NCI-H2081 (cell line): ENCODE results near the gene CLDN16.

ENCODE experiments used
- DNase-seq, 2 experiments: peaks; one replicate each; lab custom pipeline; 2025; lab: John Stamatoyannopoulos, UW

CLDN16 gene, protein sequence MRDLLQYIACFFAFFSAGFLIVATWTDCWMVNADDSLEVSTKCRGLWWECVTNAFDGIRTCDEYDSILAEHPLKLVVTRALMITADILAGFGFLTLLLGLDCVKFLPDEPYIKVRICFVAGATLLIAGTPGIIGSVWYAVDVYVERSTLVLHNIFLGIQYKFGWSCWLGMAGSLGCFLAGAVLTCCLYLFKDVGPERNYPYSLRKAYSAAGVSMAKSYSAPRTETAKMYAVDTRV

DNA sequence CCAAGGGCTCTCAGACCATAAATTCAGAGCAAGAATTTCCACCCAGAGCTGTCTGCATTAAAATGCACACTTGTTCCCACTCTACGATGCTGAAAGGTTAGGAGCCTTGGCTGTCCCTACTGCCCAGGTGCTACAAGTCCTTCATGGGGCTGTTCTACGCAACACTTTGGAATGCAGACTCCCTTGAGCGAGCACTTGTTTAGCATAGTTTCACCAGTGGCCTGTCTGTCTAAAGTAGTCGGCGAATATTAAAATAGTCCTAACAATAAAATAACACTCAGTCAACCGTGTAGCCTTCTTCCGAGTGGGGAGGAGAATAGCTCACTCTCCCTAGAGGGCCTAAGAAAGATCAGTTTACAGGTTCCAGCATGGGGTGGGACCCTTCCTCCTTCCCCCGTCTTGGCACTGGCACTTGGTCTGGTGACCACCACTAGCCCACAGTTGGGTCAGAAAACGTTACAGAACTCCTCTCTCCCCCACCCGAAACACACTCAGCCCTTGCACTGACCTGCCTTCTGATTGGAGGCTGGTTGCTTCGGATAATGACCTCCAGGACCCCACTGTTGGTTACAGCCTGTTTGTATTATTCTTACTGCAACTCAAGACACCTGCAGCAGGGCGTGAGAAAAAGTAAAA, at the start of gene CLDN16:
Gene CLDN16, plus strand, starts transcription at position 586 of the 636 bp plus-strand sequence. CDS start 167 bp downstream, outside the sequence.
- no peak for DNase-seq

DNA sequence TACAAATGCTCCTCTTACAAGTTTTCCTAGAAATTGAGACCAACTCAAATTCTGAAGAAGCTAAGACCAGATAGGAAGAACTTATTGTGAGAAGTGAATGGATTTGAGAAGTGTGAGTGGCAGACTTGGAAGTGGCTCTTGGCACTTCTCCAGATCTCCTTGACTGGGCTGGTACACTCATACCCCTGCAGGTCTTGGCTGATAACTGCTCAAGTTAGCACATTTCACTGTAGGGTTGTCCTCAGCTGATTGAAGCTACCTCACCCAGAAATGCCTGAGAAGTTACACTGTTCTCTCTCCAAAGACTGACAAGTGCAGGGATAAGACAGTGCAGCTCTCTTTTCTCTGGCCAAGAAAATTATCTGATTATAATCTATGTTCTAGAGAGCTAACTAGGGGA, 49.2 kb upstream of the CLDN16 start:
- DNase-seq, result no peak

DNA sequence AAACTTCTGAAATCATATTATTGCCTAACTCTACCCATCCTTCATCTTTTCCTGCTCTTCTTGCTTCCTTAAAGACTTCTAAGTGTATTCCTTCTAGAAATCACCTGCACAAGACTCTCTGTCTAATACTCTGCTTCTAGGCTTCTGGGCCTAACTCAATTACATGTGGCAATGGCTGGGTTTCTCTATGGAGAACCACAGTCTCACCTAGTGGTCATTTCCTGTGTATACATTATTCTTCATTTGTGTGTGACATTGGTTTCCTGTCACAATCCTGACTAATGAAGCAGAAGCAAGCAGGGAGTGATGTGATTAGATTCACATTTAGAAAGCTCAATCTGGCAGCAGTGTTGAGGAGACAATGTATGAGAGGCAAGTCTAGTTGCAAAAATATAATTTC, 48.8 kb upstream of the CLDN16 start:
- DNase-seq, result peak in 1 of 2 experiments; percentile 20

DNA sequence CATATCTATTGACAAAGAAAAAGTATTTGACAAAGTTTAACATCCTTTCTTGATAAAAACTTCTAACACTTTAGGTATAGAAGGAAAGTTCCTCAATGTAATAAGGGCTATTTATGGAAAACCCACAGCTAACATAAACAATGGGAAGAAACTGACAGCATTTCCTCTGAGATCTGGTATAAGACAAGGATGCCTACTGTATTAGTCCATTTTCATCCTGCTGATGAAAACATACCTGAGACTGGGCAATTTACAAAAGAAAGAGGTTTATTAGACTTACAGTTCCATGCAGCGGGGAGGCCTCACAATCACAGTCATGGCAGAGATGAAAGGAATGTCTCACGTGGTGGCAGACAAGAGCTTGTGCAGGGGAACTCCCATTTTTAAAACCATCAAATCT, 47.9 kb upstream of the CLDN16 start:
- DNase-seq, result no peak

DNA sequence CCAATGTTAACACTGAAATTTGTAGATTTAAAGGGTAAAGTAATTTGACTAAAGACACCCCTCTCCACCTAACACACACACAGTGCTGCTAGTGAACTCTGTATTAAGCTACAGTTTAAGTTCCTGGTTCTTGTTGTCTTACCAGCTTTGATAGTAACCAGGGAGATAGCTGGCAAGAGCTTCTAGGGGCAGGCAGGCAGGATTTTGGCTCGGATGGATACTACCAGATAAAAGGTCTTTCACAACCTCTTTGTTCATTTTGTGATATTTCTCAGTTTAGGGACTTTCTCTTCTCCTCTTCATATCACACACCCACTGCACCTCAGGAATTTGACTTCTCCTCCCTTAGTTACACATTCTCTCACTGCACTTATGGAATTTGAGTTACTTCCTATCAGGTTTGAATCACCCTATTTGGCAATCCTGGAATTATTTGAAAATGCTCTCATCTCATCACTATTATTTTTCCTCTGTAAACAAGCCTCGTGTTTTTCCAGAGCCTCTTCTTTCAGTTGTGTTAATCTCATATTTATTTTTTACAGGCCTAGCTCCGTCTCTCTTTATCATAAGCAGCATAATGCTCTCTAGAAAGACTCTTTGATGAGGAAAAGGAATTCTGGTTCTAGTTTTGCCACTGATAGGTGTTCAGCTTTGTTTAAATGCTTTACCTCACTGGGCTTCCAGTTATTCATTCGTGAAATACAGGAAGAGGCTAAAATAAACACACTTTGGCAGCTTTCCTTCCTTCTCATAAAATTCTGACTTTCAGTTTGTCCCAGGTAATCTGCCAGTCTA, 42.7 kb upstream of the CLDN16 start:
- no peak for DNase-seq

DNA sequence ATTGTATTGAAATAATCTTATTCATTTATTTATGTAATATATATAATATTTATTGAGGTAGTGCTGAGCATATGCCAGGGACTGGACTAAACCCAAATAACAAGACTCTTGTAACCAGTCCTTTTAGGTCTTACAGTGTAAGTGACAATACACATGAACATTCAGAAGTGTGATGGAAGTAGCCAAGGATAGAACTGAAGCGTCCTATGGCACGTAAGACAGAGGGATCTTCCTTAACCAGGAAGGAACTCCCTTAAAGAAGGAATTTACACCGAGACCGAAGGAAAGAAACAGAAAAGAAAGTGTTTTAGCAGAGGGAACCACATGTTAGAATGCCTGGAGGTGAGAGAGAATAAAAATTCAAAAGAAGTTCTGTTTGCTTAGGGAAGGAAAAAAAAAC, 42.1 kb upstream of the CLDN16 start:
- no peak for DNase-seq

DNA sequence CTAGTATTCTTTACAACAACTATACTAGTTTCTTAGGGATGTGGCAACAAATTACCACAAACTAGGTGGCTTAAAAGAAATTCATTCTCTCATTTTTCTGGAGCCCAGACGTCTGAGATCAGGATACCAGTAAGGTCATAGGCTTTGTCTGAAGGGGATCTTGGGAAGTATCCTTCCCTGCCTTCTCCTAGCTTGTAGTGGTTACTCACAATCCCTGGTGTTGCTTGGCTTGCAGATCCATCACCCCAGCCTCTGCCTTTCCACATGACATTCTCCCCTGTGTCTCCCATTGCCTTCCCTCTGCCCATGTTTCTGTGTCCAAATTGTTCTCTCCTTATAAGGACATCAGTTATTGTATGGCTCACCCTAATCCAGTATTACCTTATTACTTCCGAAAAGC, 41.4 kb upstream of the CLDN16 start:
- no peak for DNase-seq

DNA sequence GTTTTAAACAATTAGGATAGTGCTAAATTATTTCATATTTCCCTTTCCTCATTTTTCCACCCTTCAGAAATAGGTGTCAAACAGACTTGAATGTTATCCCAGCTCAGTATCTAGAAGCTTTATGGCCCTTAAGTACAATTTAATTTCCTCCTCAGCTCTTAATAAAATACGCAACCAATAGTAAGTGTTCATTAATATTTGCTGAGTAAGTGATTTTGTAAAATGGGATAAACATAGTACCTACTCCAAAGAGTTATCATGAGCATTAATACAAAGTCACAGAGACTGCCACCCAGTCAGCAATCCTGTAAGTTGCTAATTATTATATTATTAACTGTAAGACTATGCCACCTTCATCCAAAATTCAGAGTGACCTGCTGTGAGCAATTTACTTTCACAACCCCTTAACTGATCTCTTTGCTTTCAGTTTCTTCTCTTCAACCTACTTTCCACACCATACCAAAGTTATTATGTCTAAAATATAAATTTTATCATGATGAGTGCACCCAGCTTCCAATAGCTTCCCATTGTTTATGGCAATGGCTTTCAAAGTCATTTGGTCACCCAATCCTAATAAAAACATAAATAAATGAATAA, 35.0 kb upstream of the CLDN16 start:
- no peak for DNase-seq

DNA sequence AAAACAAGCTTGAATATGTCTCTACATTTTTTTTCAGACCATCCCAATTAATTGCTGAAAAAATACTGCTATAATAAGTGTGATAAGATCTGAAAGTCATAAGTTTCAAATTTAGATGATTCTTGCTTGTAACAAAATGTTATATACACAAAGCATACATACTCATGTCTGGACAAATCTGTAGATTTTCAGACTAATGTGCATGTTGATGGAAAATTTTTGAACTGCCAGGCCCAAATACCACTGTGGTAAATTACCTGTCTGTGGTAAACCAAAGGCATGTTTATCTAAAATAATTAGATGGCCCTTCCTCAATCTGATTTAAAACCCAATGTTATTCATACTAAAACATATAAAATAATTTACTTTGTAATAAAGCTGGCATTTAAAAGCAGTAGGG, 31.7 kb upstream of the CLDN16 start:
- DNase-seq, result no peak

DNA sequence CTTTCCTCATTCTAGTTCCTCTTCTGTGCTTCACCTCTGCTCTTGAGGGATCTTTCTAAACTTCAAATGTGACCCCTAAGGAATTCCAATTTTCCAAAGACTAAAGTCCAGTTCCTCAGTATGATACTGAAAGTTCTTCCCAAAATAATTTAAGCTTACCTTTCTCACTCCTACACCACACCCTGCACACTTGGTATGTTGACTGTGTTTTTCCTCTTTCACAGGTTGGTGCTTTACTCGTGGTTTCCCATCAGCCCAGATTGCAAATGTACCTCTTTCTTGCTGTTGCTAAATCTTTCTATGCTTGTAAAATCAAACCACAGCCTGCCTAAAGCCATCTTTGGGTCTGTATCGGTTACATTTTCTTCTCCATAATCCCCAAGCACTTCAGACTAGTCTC, 30.5 kb upstream of the CLDN16 start:
- DNase-seq, result no peak

DNA sequence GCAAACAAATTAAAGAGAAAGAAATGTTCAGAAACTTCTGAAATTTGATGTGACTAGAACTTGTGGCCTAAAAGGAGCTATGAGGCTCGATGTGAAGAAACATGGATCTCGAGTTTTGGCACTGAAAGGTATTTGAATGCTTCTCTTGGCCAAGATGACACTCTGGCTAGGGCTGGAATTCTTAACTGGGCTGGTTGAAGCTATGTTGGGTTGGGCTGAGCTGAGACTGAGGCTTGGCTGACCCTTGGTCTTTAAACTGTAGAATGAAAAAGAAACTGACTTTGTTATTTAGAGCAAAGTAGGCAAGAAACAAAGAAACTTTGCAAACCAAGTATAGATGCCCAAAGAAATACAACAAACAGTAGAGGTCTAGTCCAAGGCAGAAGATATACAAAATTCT, 28.1 kb upstream of the CLDN16 start:
- DNase-seq, result no peak

DNA sequence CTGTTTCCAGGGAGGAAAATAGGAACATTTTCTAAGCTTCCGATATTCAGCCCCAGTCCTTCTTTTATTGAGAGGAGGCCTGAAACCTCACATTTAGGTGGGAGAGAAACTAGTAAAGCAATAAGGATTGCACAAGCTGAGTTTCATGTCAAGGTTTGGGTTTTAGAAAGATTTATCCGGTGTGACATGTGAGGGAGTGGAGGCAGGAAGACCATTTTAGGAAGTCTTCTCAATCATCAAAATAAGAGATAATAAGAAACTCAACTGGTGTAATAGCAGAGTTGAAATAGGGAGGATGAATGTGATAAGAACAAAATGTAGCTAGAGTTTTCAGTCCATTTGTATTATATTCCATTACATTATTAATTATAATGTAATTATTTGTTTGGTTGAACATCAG, 27.7 kb upstream of the CLDN16 start:
- no peak for DNase-seq

DNA sequence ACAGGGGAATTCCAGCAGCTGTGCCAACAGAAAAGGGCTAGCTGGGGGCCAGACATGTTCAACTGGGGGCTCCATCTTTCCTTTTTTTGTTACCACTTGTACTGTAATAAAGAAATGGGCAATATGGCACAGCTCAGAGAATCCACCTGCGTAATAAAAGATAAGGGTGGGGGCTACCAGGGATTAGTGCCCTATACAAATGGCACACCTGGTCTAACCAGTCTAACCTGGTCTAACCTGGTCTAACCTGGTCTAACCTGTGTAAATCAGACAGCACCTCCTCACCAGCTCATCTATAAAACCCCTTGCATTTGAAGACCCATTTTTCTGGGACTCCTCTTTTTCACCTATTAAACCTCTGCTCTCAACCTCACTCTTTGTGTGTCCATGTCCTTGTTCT, 26.2 kb upstream of the CLDN16 start:
- no peak for DNase-seq

DNA sequence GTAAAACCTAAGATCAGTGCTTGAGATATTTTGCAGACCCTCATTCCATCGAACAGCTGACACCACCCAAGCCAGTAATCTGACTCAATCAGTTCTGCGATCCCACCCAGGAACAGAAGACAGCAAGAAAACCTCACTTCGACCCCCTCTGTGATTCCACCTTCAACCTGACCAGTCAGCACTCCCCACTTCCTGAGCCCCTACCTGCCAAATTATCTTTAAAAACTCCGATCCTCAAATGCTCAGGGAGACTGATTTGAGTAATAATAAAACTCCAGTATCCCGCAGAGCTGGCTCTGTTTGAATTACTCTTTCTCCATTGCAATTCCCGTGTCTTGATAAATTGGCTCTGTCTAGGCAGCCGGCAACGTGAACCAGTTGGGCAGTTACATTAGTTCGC, 25.7 kb upstream of the CLDN16 start:
- no peak for DNase-seq

DNA sequence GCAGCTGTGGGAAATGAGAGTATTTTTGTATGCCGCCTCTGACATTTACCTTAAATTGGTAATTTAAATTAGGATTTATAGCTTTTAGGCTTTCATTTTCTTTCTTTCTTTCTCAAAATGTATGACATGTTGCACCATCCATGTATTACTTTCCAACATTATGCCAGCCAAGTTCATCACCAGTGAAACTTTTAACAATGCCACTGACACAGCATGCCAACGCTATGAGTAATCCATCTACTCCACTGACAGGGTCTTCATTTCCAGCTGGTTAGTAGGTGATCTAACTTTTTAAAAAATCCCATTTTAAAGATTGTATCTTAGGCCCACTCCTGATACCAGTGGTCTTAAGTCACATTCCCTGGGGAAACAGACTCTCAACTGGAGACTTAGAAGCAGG, 21.8 kb upstream of the CLDN16 start:
- DNase-seq, result no peak

DNA sequence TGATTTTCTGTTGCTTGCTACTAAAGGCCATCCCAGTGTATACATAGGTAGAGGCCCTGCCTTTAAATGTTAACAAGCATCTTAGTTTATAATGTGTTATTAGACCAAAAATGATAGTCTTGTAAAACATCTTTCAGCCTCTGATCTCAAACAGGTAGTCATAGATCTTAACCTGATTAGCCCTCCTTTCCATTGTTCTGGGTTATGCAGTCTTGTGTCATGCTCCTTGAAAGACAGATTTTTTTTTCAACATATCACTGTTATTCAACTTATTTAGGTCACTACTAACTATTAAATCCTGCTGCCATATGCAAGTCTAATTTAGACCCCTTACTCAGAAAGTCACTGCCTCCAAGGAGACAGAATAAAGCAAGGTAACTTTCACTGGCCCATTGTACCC, 19.1 kb upstream of the CLDN16 start:
- DNase-seq, result no peak

DNA sequence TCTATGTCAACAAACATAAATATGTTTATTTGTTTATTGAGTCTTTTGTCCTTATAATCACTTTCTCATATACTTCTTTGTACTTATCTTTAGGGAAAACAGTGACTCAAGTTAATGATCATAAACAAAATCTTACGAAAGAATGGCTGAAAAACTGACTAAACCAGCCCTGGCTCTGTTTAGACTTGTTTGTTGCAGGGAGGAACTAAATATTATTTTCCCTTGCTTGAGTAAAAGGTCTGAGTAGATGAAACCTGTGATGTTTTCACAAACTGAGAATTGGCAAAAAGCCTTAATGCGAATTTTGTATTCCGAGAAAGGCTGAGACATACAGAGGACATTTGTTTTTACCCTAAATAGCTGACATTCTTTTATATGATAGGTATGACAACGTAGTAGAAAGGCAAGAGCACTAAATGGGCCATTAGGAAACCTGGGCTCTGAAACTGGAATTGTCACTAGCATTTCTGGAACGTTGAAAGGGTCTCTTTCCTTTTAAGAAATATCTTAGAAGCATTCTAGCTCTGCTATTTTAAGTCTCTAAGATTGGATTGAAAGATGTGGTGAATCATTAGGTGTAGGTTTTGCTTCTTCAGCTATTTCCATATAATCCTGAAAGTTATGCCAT, 18.2 kb upstream of the CLDN16 start:
- DNase-seq, result no peak

DNA sequence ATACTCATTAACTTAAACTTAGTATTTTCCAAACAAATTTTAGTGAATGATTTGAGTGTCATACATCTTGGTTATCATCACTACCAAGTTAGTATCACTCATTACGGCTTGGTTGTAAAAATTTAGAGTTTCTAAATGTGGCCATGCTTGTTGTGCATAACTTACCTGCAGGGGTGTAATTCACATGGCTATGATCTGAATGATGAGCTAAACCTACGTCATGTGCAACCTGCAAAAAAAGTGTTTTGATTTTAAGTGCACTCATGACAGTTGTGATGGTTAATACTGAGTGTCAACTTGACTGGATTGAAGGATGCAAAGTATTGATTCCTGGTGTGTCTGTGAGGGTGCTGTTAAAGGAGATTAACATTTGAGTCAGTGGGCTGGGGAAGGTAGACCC, 17.6 kb upstream of the CLDN16 start:
- no peak for DNase-seq

DNA sequence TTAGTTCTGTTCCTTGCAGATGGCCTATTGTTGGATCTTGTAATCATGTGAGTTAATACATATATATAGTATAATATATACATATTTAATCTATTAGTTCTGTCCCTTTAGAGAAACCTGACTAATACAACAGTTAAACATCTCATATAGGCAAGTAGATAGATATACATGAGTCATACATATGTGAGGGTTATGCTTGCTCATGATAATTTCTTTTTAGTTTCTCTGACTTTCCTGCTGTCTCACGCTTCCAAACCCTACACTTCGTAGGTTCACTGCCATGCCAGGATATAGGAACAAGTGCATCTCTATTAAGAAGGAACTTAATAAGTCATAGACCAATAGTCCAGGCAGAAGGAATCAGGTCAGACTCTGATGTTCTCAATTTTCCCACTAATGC, 16.8 kb upstream of the CLDN16 start:
- DNase-seq, result no peak

DNA sequence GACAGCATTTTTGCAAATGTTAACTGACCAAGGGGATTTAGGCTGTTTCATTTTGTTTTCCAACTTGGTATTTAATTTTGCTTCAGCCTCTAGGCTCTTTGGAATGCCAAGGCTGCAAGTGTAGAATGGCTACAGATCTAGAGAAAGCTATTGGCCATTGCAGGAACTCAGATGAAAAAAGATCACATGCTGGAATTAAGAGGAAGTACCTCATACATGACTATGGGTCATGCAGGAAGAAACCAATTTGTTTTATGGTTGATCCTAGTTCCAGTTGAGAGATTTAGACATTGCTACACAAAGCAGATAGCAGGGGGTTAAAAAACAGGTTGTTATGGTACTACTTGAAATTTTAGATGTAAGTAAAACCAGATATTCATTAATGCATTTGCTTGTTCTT, 12.7 kb upstream of the CLDN16 start:
- no peak for DNase-seq

DNA sequence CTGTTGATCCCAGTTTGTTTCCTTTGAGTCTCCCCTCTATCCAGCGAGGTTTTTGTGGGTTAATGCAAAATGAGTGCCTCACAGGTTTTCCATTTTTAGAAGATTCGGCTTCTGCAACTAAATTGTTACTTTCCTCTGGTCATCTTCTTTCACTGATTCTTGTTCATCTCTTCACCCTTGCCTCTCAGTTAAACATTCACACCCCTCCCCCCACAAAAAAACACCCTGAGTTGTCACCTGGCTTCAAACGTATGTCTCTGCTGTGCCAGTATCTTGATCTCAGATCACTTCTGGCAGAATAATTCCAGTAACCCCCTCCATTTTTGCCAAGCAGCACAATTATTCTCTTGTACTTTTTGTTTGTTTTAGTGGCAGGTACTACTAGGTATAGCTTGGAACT, 12.3 kb upstream of the CLDN16 start:
- DNase-seq, result no peak

DNA sequence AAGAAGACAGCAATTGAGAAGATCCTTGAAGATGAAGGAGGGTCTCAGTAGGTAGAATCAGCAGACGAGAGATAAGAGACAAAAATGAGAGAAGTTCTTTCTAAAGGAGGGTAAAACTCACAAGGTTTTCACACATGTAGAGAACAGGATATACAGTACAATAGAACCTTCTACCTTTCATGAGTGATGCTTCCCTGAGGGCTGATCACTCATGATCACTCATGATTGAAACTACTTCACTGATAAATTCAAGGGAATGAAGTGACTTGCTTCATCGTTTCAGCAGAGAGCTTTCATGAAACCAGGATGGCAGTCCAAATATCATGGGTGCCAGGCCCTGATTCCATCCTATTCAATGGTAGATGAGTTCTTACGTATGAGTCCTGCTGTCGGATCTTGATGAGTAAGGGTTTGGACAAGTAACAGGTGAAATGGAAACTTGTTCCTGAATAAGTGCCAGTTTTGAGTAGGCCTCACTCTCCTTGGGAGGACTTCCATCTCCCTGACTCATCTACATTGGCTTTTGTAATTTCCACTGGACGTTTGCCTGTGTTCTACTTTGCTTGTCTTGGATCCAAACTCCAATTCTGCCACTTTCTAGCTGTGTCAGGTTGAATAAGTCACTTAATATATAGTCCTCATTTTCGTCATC, 9.6 kb upstream of the CLDN16 start:
- no peak for DNase-seq
